GM12801 (cell line): Measurements from ENCODE around the gene ANAPC15.

Experiments
- TF ChIP-seq, protein P1 (sequence below): IDR thresholded peaks from one replicate; pipeline ENCODE4 v1.5.1; 2011; ENCODE audit warnings: control low read depth; ENCODE audit not compliant: insufficient read length; ENCODE audit errors: extremely low read depth

The ANAPC15 gene

DNA sequence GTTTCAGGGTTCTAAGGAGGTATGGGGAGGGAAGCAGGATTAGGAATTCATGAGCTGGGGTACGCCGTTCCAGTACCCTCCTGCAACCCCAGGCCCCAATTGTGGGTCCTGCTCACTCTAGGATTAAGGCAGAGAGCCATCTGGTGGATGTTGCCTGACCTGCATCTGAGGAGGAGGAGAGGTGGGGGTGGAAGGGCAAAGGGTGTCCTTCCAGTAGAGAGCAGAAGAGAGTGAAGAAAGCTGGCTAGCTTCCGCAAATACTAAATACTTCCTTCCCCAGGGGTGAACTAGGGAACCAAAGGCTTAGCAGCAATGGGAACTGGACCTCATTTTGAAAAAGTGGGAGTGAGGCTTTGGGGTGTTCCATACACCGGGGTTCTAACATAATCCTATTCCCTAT is 21.2 kb downstream of the ANAPC15 start:
- TF ChIP-seq, protein P1, sequence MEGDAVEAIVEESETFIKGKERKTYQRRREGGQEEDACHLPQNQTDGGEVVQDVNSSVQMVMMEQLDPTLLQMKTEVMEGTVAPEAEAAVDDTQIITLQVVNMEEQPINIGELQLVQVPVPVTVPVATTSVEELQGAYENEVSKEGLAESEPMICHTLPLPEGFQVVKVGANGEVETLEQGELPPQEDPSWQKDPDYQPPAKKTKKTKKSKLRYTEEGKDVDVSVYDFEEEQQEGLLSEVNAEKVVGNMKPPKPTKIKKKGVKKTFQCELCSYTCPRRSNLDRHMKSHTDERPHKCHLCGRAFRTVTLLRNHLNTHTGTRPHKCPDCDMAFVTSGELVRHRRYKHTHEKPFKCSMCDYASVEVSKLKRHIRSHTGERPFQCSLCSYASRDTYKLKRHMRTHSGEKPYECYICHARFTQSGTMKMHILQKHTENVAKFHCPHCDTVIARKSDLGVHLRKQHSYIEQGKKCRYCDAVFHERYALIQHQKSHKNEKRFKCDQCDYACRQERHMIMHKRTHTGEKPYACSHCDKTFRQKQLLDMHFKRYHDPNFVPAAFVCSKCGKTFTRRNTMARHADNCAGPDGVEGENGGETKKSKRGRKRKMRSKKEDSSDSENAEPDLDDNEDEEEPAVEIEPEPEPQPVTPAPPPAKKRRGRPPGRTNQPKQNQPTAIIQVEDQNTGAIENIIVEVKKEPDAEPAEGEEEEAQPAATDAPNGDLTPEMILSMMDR, result no peak

DNA sequence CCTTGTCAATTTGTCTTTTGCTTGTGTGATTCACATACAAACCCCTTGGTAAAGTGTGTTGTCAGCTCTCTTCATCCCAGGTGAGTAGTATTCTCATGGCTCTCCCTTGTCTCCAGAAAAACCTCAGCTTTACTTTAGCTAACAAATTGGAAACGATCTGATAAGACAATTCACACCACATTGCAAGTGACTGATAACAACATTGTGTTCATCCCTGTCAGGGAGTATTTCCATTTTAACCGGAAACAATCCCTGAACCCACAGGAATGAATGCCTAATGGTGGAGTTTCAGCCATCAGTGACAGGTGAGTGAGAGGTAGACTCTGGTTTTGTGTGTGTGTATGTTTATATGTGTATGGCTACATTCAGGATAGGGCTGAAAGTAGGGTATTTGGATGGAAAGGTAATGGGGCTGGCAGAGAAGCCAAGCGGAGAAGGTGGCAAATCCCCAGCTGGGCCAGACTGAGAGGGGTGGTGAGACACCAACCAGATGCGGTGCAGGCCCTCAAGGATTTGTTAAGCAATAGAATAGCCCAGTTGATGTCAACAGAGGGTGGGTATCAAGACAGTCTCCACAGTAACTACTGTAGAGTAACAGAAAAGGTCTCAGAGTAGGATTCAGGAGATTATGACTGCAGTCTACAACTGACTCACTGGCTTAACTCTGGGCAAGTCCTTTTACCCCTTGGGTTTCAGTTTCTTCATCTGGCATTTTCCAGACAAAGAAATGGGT is 24.3 kb downstream of the ANAPC15 start:
- TF ChIP-seq, protein P1, result no peak

DNA sequence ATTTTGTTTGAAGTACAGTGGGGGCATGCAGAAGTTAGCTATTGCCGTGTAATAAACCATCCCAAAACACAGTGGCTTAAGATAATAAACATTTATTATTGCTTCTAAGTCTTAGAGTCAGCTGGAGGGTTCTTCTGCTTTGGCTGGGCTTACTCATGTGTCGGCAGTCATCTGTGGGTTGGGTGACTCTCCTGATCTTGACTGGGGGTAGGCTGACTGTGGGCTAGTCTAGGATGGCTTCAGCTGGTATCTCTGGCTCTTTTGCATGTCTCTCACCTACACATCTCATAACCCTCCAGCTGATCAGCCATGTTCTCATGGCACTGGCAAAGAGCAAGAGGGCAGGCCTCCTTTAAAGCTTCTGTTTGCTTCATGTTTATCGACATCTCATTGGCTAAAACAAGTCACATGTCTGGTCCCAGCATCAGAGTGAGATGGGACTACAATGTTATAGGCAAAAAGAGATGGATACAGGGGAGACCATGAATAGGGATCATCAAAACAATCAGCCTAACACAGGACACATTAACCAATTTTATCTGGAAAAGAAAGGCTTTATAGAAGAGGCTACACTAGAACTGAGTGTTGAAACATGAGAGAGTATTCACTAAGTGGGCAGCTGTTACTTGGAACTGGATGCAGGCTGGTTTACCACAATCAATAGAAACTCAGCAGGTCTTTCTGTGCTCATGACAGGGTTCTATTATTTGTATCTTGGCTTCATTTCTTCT is 26.7 kb downstream of the ANAPC15 start:
- TF ChIP-seq, protein P1, result no peak

DNA sequence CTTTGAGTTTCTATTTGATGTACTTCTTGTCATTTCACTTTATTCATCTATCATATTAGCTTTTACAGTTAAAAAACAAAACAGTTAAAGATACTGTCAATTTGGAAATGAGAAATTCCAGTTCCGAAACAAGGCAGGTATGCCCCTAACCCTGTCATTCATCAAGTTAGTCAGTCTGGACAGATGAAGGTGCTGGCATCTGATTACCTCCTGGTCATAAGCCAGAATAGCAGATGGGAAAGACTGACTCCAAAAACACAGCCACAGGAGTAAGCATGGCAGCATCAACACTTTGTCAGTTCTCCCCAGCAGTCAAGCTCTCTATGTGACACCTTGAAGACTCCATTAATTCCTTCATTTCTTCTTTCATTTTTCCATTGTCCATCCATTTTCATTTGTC is 27.5 kb downstream of the ANAPC15 start:
- TF ChIP-seq, protein P1, result no peak

DNA sequence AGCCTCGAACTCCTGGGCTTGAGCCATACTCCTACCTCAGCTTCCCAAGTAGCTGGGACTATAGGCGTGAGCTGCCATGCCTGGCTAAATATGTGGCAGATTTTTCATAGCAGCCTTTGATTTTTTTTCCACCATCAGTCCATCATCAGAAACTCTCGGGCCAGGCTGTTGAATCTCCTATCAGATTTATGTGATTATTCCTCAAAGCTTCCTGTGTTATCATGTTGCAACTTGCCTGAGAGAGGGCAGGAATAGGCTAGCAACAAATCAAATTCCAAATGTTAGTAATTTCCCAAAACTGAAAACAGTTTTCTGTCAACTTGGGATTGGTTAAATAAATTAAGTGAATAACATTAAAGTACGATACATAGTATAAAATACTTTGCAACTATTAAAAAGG is 28.4 kb downstream of the ANAPC15 start:
- TF ChIP-seq, protein P1, result no peak

DNA sequence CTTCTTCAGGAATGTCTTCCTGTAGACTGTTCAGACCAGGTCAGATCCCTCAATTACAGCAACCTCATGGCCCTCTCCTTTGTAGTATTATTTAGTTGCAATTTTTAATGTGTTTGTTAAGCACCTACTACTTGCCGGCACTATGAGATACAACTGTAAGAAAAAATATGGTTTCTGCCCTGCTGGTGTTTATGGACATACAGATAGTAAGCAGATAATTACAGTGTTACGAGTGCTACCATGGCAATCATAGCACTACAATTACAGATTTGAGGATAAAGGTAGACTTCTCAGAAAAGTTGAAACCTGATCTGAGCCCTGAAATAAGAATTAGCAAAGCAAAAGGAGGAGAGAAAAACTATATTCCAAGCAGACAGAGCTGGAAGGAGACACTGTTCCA is 29.1 kb downstream of the ANAPC15 start:
- TF ChIP-seq, protein P1, result no peak

DNA sequence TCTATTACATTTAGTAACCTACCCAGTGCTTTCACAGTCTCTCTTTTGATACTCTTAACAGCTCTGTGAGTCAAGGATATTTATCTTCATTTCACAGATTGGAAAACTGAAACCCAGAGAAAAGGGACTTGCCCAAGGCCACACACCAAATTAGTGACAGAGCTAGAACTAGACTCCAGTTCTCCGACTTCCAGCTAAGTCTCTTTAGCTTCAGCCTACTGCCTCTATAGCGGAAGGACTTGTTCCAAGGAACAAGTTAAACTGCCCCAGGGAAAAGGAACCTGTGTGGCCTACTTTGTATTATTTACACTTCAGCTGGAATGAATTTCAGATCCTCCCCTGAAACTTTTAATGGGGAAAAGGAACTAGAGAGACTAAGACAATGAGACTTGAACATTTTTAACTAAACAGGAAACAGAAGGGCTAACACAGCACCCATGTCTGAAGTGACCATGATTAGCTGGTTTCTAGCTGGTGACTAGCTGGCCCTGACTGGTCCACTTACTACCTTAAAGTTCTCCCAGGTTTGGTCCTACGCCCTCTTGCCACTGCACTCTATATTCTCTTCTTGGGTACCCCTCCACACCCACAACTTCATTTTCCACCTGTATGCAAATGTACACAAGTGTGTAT is 30.6 kb downstream of the ANAPC15 start:
- TF ChIP-seq, protein P1, result no peak
